Astrocyte of the cerebellum (primary cell): Measurements from ENCODE around the gene PTEN.
"Not testable (repeated sequence)": the region's sequence is repeated elsewhere in the genome, so short reads cannot be mapped to it uniquely, and the experiment has no call there.

ENCODE experiments used
- DNase-seq: peaks from one replicate; pipeline ENCODE4 v3.0.0-alpha.2; 2011; ENCODE audit warnings: low read depth
- H3K4me3 ChIP-seq: 2 replicates; pipeline ENCODE4 v1.5.1; 2011; ENCODE audit warnings: mild to moderate bottlenecking, low read depth, low read length, moderate library complexity
- CTCF ChIP-seq: IDR thresholded peaks from 2 replicates; pipeline ENCODE4 v1.5.1; 2012; ENCODE audit warnings: low read length, low read depth, moderate library complexity, mild to moderate bottlenecking; ENCODE audit errors: missing control alignments
- in situ Hi-C: cut with HindIII; loops from 2 replicates; pipeline ENCODE4 v1.10.0; 2017; ENCODE audit warnings: low sequenced_read_pairs

The PTEN gene

GRCh38 chr10:87882555-87883294 is 19.3 kb downstream of the PTEN start:
- TF ChIP-seq CTCF: no peak
- no peak for DNase-seq
- no peak overlapping the region for H3K4me3 ChIP-seq
- in situ Hi-C loops: no loop called here

GRCh38 chr10:87886635-87887034 is 23.2 kb downstream of the PTEN start:
- no peak for DNase-seq
- H3K4me3 ChIP-seq: no peak overlapping the region
- in situ Hi-C loops: no loop called here
- no peak for TF ChIP-seq CTCF

GRCh38 chr10:87887146-87887545 is 23.7 kb downstream of the PTEN start:
- in situ Hi-C loops: no loop called here
- H3K4me3 ChIP-seq: no peak overlapping the region
- TF ChIP-seq CTCF: no peak
- no peak for DNase-seq

GRCh38 chr10:87887548-87888289 is 24.3 kb downstream of the PTEN start:
- H3K4me3 ChIP-seq: no peak overlapping the region
- in situ Hi-C loops: no loop called here
- TF ChIP-seq CTCF: no peak
- DNase-seq: no peak

GRCh38 chr10:87895430-87895829 is 32.0 kb downstream of the PTEN start:
- in situ Hi-C loops: no loop called here
- DNase-seq: no peak
- H3K4me3 ChIP-seq: no peak overlapping the region

GRCh38 chr10:87896216-87896615 is 32.8 kb downstream of the PTEN start:
- H3K4me3 ChIP-seq: no peak overlapping the region
- in situ Hi-C loops: no loop called here
- no peak for TF ChIP-seq CTCF
- no peak for DNase-seq

More at GRCh38 chr10:87895430-87895829, 32.0 kb downstream of the PTEN start:
- no peak for TF ChIP-seq CTCF

GRCh38 chr10:87897957-87898356 is 34.5 kb downstream of the PTEN start:
- DNase-seq, in situ Hi-C loops, H3K4me3 ChIP-seq: not testable (repeated sequence)

- H3K4me3 ChIP-seq, in situ Hi-C loops, DNase-seq: not testable (repeated sequence)
These were observed 40.0 kb downstream of the PTEN start for GRCh38 chr10:87903396-87903795.
